Keratinocyte (primary cell): ENCODE data around the gene HAT1. TPM values are rescaled to one million over a fixed set of nuclear protein-coding genes. Genes with fewer than 3 reads are reported as not detected.

ENCODE experiments used
- DNase-seq: peaks from one replicate; pipeline ENCODE4 v3.0.0-alpha.2; 2011; ENCODE audit warnings: low read depth, missing footprints, low spot score
- FAIRE-seq: peaks from 2 replicates; lab custom pipeline; 2011; peaks lifted over from hg19 to GRCh38; lab: Jason Lieb, UNC
- H2AFZ ChIP-seq: 2 replicates; pipeline ENCODE4 v1.6.0; 2012; ENCODE audit warnings: low read length, control low read depth, inconsistent platforms; ENCODE audit not compliant: control insufficient read depth
- H3K27ac ChIP-seq: 2 replicates; pipeline ENCODE4 v1.5.1; 2011; ENCODE audit warnings: low read length; ENCODE audit not compliant: control insufficient read depth, insufficient read depth
- H3K27me3 ChIP-seq: 3 replicates; pipeline ENCODE4 v1.6.0; 2011; ENCODE audit warnings: low read length; ENCODE audit not compliant: control insufficient read depth, insufficient read depth; ENCODE audit errors: extremely low read depth
- H3K36me3 ChIP-seq, 2 experiments: 2 replicates in 1 of 2; 3 replicates in 1 of 2; pipeline ENCODE4 v1.5.1; 2011; ENCODE audit warnings: low read length in 2 of 2, mild to moderate bottlenecking in 1 of 2; ENCODE audit not compliant: control insufficient read depth in 2 of 2, insufficient read depth in 2 of 2; ENCODE audit errors: extremely low read depth in 1 of 2
- H3K4me1 ChIP-seq: 3 replicates; pipeline ENCODE4 v1.5.1; 2011; ENCODE audit warnings: low read length; ENCODE audit not compliant: control insufficient read depth, insufficient read depth; ENCODE audit errors: extremely low read depth
- H3K4me2 ChIP-seq: 3 replicates; pipeline ENCODE4 v1.6.0; 2011; ENCODE audit warnings: low read depth, low read length; ENCODE audit not compliant: control insufficient read depth, insufficient read depth; ENCODE audit errors: extremely low read depth
- H3K4me3 ChIP-seq, 3 experiments: fragments of 200-600 bp in 1 of 3; sonication (generic) in 1 of 3; 2 replicates in 2 of 3; 3 replicates in 1 of 3; pipeline ENCODE4 v1.5.1; 2011 to 2016; ENCODE audit warnings: low read length in 3 of 3, mild to moderate bottlenecking in 3 of 3, control low read depth in 2 of 3, inconsistent platforms in 1 of 3, low read depth in 1 of 3, mixed read lengths in 1 of 3, mixed run types in 1 of 3, moderate library complexity in 1 of 3; ENCODE audit not compliant: control insufficient read depth in 2 of 3, insufficient read depth in 2 of 3; ENCODE audit errors: extremely low read depth in 1 of 3
- H3K79me2 ChIP-seq: 2 replicates; pipeline ENCODE4 v1.6.0; 2012; ENCODE audit warnings: low read length; ENCODE audit not compliant: control insufficient read depth, insufficient read depth
- H3K9ac ChIP-seq: 3 replicates; pipeline ENCODE4 v1.6.0; 2011; ENCODE audit warnings: low read length; ENCODE audit not compliant: control insufficient read depth, insufficient read depth; ENCODE audit errors: extremely low read depth
- H3K9me1 ChIP-seq: 3 replicates; pipeline ENCODE4 v1.6.0; 2011; ENCODE audit warnings: low read length; ENCODE audit not compliant: control insufficient read depth, insufficient read depth; ENCODE audit errors: extremely low read depth
- H3K9me3 ChIP-seq: 2 replicates; pipeline ENCODE4 v1.5.1; 2012; ENCODE audit warnings: low read depth, low read length; ENCODE audit not compliant: control insufficient read depth
- H4K20me1 ChIP-seq: 3 replicates; pipeline ENCODE4 v1.6.0; 2011; ENCODE audit warnings: low read length; ENCODE audit not compliant: control insufficient read depth, insufficient read depth; ENCODE audit errors: extremely low read depth
- CTCF ChIP-seq, 3 experiments: IDR thresholded peaks in 1 of 3; conservative IDR thresholded peaks in 1 of 3; optimal IDR thresholded peaks in 1 of 3; 2 replicates in 2 of 3; 3 replicates in 1 of 3; pipeline versions ENCODE3 to v1.5.1; 2011; ENCODE audit warnings: low read length in 3 of 3, mild to moderate bottlenecking in 3 of 3, moderate library complexity in 2 of 3, control low read depth in 1 of 3, inconsistent platforms in 1 of 3; ENCODE audit not compliant: insufficient read depth in 2 of 3; ENCODE audit errors: extremely low read depth in 1 of 3
- EZH2 ChIP-seq: IDR thresholded peaks from one replicate; pipeline ENCODE4 v1.6.1; 2012; ENCODE audit warnings: inconsistent platforms, mild to moderate bottlenecking, low read length, moderate library complexity
- dilution Hi-C: fragments of 300-500 bp; cut with MboI; formaldehyde crosslinking; loops from one replicate; pipeline ENCODE4 v1.7.0; 2020; ENCODE audit warnings: low sequenced_read_pairs; ENCODE audit not compliant: extremely low pct_ligation_motif_present
- polyA plus RNA-seq, 5 experiments: library from polyadenylated mRNA; depleted of rRNA in 3 of 5; stranded (reverse) in 3 of 5; stranded (forward) in 1 of 5; unstranded in 1 of 5; fragments of >200 nt; gene quantifications; 1 replicate in 1 of 5; 2 replicates in 3 of 5; 3 replicates in 1 of 5; pipeline versions ENCODE4 v1.2.1 to v1.2.3, GENCODE V29; 2011 to 2012; ENCODE audit warnings: missing spikeins in 2 of 5, low read depth in 1 of 5, low replicate concordance in 1 of 5

Gene HAT1
- polyA plus RNA-seq, 1 donor (not counting 4 experiments of a cell fraction or from before 2014, with no cell fraction given) = 91.2 TPM

GRCh38 chr2:171963198-171963597, 40.9 kb downstream of the HAT1 start:
- H3K79me2 ChIP-seq = peaks cover 3% of the 10 kb centered on the region
- H3K9ac ChIP-seq = no peak overlapping the region
- no peaks in the 10 kb centered on the region for H3K4me1 ChIP-seq
- no peaks in the 10 kb centered on the region for H3K9me1 ChIP-seq
- H2AFZ ChIP-seq = no peak overlapping the region
- no peak for DNase-seq
- no peaks in the 10 kb centered on the region for H3K9me3 ChIP-seq
- TF ChIP-seq EZH2 = no peak
- TF ChIP-seq CTCF (optimal IDR thresholded peaks at IDR 0.05 in 1 of 3, IDR thresholded peaks at IDR 0.05 in 1 of 3, conservative IDR thresholded peaks at IDR 0.05 in 1 of 3; ENCODE audit: extremely low read depth in 1 of 3, insufficient read depth in 2 of 3, low read length in 3 of 3) = no peak
- no peak overlapping the region for H3K4me3 ChIP-seq
- no peak overlapping the region for H3K27ac ChIP-seq
- dilution Hi-C loops = no loop called here
- no peak for FAIRE-seq
- H3K4me2 ChIP-seq = no peak overlapping the region
- H3K27me3 ChIP-seq = no peaks in the 10 kb centered on the region
- peaks cover 2 to 11% of the 10 kb centered on the region in 2 experiments for H3K36me3 ChIP-seq
- H4K20me1 ChIP-seq = no peaks in the 10 kb centered on the region

GRCh38 chr2:171964308-171964707, 42.0 kb downstream of the HAT1 start:
- H3K27me3 ChIP-seq = no peaks in the 10 kb centered on the region
- FAIRE-seq (no peak), DNase-seq (no peak)
- H3K4me2 ChIP-seq = no peak overlapping the region
- no peak overlapping the region for H3K9ac ChIP-seq
- peaks cover 3% of the 10 kb centered on the region for H3K79me2 ChIP-seq
- no peak overlapping the region for H3K4me3 ChIP-seq
- TF ChIP-seq CTCF (optimal IDR thresholded peaks at IDR 0.05 in 1 of 3, IDR thresholded peaks at IDR 0.05 in 1 of 3, conservative IDR thresholded peaks at IDR 0.05 in 1 of 3; ENCODE audit: extremely low read depth in 1 of 3, insufficient read depth in 2 of 3, low read length in 3 of 3) (no peak), EZH2 (no peak)
- peaks cover 2 to 11% of the 10 kb centered on the region in 2 experiments for H3K36me3 ChIP-seq
- dilution Hi-C loops = no loop called here
- no peaks in the 10 kb centered on the region for H3K4me1 ChIP-seq
- no peak overlapping the region for H2AFZ ChIP-seq
- no peaks in the 10 kb centered on the region for H4K20me1 ChIP-seq
- H3K9me3 ChIP-seq = no peaks in the 10 kb centered on the region
- no peak overlapping the region for H3K27ac ChIP-seq
- no peaks in the 10 kb centered on the region for H3K9me1 ChIP-seq
